SK-N-MC (cell line): ENCODE measurements around the gene SRSF12.

ENCODE experiments used
- DNase-seq: peaks from one replicate; pipeline ENCODE4 v3.0.0-alpha.2; 2011; ENCODE audit warnings: low read depth, low spot score
- H3K27ac ChIP-seq: fragments of 200-600 bp; sonication (generic); 2 replicates; pipeline ENCODE4 v1.5.1; 2016; ENCODE audit warnings: mixed run types
- H3K36me3 ChIP-seq: fragments of 200-600 bp; sonication (generic); 2 replicates; pipeline ENCODE4 v1.6.1; 2017; ENCODE audit warnings: antibody characterized with exemption, low read length, mixed read lengths; ENCODE audit not compliant: insufficient read depth
- H3K4me3 ChIP-seq: fragments of 200-600 bp; sonication (generic); 2 replicates; pipeline ENCODE4 v1.5.1; 2016
- H3K9ac ChIP-seq: fragments of 200-600 bp; sonication (generic); 2 replicates; pipeline ENCODE4 v1.8.0; 2017; ENCODE audit warnings: mixed run types, mixed read lengths; ENCODE audit not compliant: insufficient read length
- H3K9me3 ChIP-seq: fragments of 200-600 bp; sonication (generic); 2 replicates; pipeline ENCODE4 v1.6.1; 2017; ENCODE audit warnings: low read depth, mild to moderate bottlenecking, antibody characterized with exemption, low read length, moderate library complexity, mixed read lengths
- EZH2 ChIP-seq: fragments of 200-600 bp; sonication (generic); IDR thresholded peaks from one replicate; pipeline ENCODE4 v1.6.1; 2017; ENCODE audit warnings: antibody characterized with exemption
- FOXP2 ChIP-seq: optimal IDR thresholded peaks from 2 replicates; pipeline ENCODE3; 2011; ENCODE audit warnings: mild to moderate bottlenecking, moderate library complexity; ENCODE audit not compliant: insufficient read depth; ENCODE audit errors: extremely low read length, control extremely low read depth
- POLR2AphosphoS5 ChIP-seq: IDR thresholded peaks from 2 replicates; pipeline ENCODE4 v1.6.1; 2012; ENCODE audit warnings: mild to moderate bottlenecking, low read depth, low read length, borderline replicate concordance

The SRSF12 gene

GRCh38 chr6:89082486-89082891 lies 35.4 kb downstream of the SRSF12 start:
- peaks cover 29% of the 10 kb centered on the region for H3K36me3 ChIP-seq
- H3K9me3 ChIP-seq, result no peaks in the 10 kb centered on the region
- peak overlapping the region; percentile 95 for H3K4me3 ChIP-seq
- peak overlapping the region; percentile 97 for H3K9ac ChIP-seq
- no peak for DNase-seq
- no peak for TF ChIP-seq EZH2
- TF ChIP-seq FOXP2, result no peak
- TF ChIP-seq POLR2AphosphoS5, result no peak
- peak overlapping the region; percentile 88 for H3K27ac ChIP-seq

GRCh38 chr6:89081423-89082322 lies 36.2 kb downstream of the SRSF12 start:
- Histone ChIP-seq H3K27ac (peak overlapping the region; percentile 88), H3K9me3 (no peaks in the 10 kb centered on the region), H3K9ac (peak overlapping the region; percentile 97), H3K4me3 (peak overlapping the region; percentile 95), H3K36me3 (peaks cover 29% of the 10 kb centered on the region)
- TF ChIP-seq POLR2AphosphoS5 (peak; percentile 95), EZH2 (no peak), FOXP2 (peak; percentile 97)
- peak; percentile 90 for DNase-seq

DNA sequence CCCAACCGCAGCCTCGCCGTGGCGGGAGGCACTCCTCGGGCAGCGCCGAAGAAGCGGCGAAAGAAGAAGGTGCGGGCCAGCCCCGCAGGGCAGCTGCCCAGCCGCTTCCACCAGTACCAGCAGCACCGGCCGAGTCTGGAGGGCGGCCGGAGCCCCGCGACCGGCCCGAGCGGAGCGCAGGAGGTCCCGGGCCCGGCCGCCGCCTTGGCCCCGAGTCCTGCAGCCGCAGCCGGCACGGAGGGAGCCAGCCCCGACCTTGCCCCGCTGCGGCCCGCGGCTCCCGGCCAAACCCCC lies 36.8 kb downstream of the SRSF12 start:
- Histone ChIP-seq H3K36me3 (peaks cover 29% of the 10 kb centered on the region), H3K4me3 (peak overlapping the region; percentile 94), H3K9ac (peak overlapping the region; percentile 93), H3K27ac (peak overlapping the region; percentile 88), H3K9me3 (no peaks in the 10 kb centered on the region)
- DNase-seq, result no peak
- TF ChIP-seq FOXP2 (no peak), EZH2 (no peak), POLR2AphosphoS5 (no peak)

GRCh38 chr6:89080281-89081128 lies 37.4 kb downstream of the SRSF12 start, which contains the start of gene PNRC1:
TSS of gene PNRC1 (plus strand) at chr6:89080751. CDS start at chr6:89080895, 144 bp downstream.
- Histone ChIP-seq H3K27ac (peak within 1 kb of the TSS; percentile 98), H3K9me3 (no peaks in the 10 kb centered on the region), H3K9ac (peak within 1 kb of the TSS; percentile 93), H3K36me3 (peaks cover 25% of the 10 kb centered on the region), H3K4me3 (peak within 1 kb of the TSS; percentile 95)
- TF ChIP-seq FOXP2, result peak; percentile 98
- TF ChIP-seq POLR2AphosphoS5, result peak; percentile 99
- no peak for TF ChIP-seq EZH2
- peak; percentile 99 for DNase-seq

DNA sequence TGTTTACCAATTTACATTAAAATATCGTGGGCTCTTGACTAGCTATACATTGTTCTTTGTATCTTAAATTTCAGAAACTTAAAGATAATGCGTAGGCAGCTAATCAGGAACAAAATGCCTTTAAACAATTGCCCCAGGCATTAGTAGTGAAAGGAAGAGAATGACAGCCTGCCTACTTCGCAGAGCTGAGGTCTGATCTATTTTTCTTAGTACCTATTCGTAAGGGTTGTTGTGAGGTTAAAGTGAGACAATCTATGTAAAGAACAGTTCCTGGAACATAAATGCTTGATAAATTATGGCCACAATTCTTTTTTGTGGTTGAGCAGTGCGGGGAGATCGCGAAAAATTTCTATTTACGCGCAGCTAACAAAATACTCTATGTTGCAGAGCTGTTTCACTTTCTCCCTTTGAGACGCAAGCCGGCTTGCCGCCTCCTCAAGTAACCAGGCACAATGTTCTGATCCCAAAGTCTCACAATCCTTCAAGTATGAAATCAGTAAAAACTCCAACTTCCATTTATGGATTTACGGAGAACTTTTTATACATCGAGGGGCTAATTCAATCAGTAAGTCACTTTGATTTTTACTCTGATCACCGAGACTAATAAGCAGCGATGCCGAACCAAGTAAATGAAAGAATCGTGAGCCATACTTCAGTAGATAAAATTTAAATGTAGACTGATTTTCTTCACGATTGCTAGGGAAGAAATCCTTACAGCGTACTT lies 38.2 kb downstream of the SRSF12 start:
- peak overlapping the region; percentile 92 for H3K9ac ChIP-seq
- DNase-seq, result peak; percentile 48
- peak overlapping the region; percentile 94 for H3K4me3 ChIP-seq
- no peak for TF ChIP-seq FOXP2
- H3K27ac ChIP-seq, result peak overlapping the region; percentile 98
- H3K9me3 ChIP-seq, result no peaks in the 10 kb centered on the region
- H3K36me3 ChIP-seq, result peaks cover 17% of the 10 kb centered on the region

DNA sequence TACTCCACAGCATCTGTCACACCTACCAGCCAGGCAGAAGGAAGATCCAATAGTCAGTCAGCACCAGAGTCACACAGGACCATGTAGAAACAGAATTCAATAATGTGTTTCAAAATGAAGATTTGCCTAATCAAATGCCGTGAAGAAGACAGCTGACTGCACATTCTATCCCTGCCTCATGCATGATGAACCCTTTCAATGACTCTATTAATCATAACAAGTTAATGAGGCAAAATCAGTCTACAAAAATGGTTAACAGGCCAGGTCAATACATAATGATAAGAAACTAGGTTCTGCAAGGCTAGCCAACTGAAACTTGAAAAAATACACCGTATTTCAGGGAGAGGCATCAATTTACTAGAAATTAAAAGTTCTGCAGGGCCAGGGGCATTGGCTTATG lies 44.0 kb downstream of the SRSF12 start:
- no peak overlapping the region for H3K4me3 ChIP-seq
- H3K36me3 ChIP-seq, result no peaks in the 10 kb centered on the region
- TF ChIP-seq EZH2 (no peak), POLR2AphosphoS5 (no peak), FOXP2 (no peak)
- DNase-seq, result no peak
- H3K9ac ChIP-seq, result no peak overlapping the region
- no peaks in the 10 kb centered on the region for H3K9me3 ChIP-seq
- no peak overlapping the region for H3K27ac ChIP-seq

GRCh38 chr6:89073014-89073620 lies 44.8 kb downstream of the SRSF12 start:
- H3K9ac ChIP-seq, result no peak overlapping the region
- TF ChIP-seq POLR2AphosphoS5, result no peak
- no peak for TF ChIP-seq FOXP2
- TF ChIP-seq EZH2, result no peak
- H3K27ac ChIP-seq, result no peak overlapping the region
- H3K4me3 ChIP-seq, result 0 out of 2 replicates have a peak overlapping the region, but pooled peaks have one; percentile 10
- H3K9me3 ChIP-seq, result no peaks in the 10 kb centered on the region
- H3K36me3 ChIP-seq, result no peaks in the 10 kb centered on the region
- DNase-seq, result no peak

DNA sequence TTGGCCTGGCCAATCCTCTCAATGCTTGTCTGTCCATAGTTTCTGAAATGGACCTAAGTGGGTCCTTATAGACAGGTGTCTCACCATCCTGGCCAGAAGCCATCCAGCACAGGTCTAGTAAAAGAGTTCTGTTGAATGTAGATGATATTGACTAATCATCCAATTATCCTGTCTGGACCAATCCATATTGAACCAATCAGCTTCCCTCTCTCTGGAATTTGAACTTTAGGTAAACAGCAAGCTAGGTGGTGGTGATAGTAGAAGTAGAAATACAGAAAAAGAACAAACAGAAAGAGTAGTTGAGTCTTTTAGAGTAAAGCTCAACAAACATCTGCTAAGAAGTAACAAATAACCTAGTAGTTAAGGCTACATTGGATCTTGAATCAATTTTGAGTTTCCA lies 46.8 kb downstream of the SRSF12 start:
- DNase-seq, result no peak
- Histone ChIP-seq H3K9me3 (no peaks in the 10 kb centered on the region), H3K36me3 (no peaks in the 10 kb centered on the region), H3K9ac (no peak overlapping the region), H3K4me3 (no peak overlapping the region), H3K27ac (no peak overlapping the region)
- no peak for TF ChIP-seq FOXP2
- no peak for TF ChIP-seq EZH2
- TF ChIP-seq POLR2AphosphoS5, result no peak
